Limb (tissue), 2 donors: ENCODE data around the gene LAIR2.

Source experiments
- DNase-seq, 2 donors: peaks; one replicate each; pipeline ENCODE4 v3.0.0-alpha.2; 2016; ENCODE audit errors: extremely low spot score in 2 of 2

Gene LAIR2

GRCh38 chr19:54534156-54534555 is 31.5 kb downstream of the LAIR2 start:
- DNase-seq, result no peak

GRCh38 chr19:54535601-54536000 is 33.0 kb downstream of the LAIR2 start:
- DNase-seq, result no peak

GRCh38 chr19:54536956-54537355 is 34.3 kb downstream of the LAIR2 start:
- no peak for DNase-seq

- no peak for DNase-seq
Observed at GRCh38 chr19:54541712-54542111, 39.1 kb downstream of the LAIR2 start.

- DNase-seq, result no peak
Observed at GRCh38 chr19:54548806-54549205, 46.2 kb downstream of the LAIR2 start.

GRCh38 chr19:54549224-54549623 is 46.6 kb downstream of the LAIR2 start:
- DNase-seq, result no peak

- no peak for DNase-seq
Observed at GRCh38 chr19:54551293-54551692, 48.7 kb downstream of the LAIR2 start.

GRCh38 chr19:54551950-54552912 is 49.6 kb downstream of the LAIR2 start:
- no peak for DNase-seq

- no peak for DNase-seq
Observed at GRCh38 chr19:54552913-54553310, 50.3 kb downstream of the LAIR2 start.

- DNase-seq, result no peak
Observed at GRCh38 chr19:54554006-54554405, 51.4 kb downstream of the LAIR2 start.

- DNase-seq, result no peak
Observed at GRCh38 chr19:54554896-54555295, 52.3 kb downstream of the LAIR2 start.

- no peak for DNase-seq
Observed at GRCh38 chr19:54556194-54556593, 53.6 kb downstream of the LAIR2 start.

- no peak for DNase-seq
Observed at GRCh38 chr19:54558339-54558738, 55.7 kb downstream of the LAIR2 start.
